Right renal pelvis (tissue), 4 donors: ENCODE results near the gene WSB2. TPM values are rescaled to one million over a fixed set of nuclear protein-coding genes. Genes with fewer than 3 reads are reported as not detected.
"Not testable (repeated sequence)": the region's sequence is repeated elsewhere in the genome, so short reads cannot be mapped to it uniquely, and the experiment has no call there.

Experiments
- DNase-seq, 4 donors: peaks; one replicate each; pipeline ENCODE4 v3.0.0-alpha.2; 2013; ENCODE audit warnings: low read depth in 4 of 4, low spot score in 3 of 4, missing footprints in 1 of 4
- polyA plus RNA-seq, 4 donors: library from polyadenylated mRNA; unstranded; fragments of 120-200 nt; gene quantifications; one replicate each; pipeline ENCODE4 v1.2.1, GENCODE V29; 2013; ENCODE audit not compliant: insufficient read length in 4 of 4

WSB2 gene
- polyA plus RNA-seq, 4 donors, result 49.1 to 56.2 (median 53.9) TPM

- no peak for DNase-seq
Observed at GRCh38 chr12:118036672-118037411, 24.1 kb downstream of the WSB2 start.

- DNase-seq, result no peak
Observed at GRCh38 chr12:118035190-118036041, 25.6 kb downstream of the WSB2 start.

GRCh38 chr12:118034429-118035189 is 26.4 kb downstream of the WSB2 start:
- no peak for DNase-seq

GRCh38 chr12:118033902-118034301 is 27.1 kb downstream of the WSB2 start:
- no peak for DNase-seq

GRCh38 chr12:118033323-118033722 is 27.7 kb downstream of the WSB2 start:
- DNase-seq, result no peak

- no peak for DNase-seq
Observed at GRCh38 chr12:118032188-118032587, 28.8 kb downstream of the WSB2 start.

- no peak for DNase-seq
Observed at GRCh38 chr12:118029166-118029565, 31.8 kb downstream of the WSB2 start.

GRCh38 chr12:118025168-118025567 is 35.8 kb downstream of the WSB2 start:
- no peak for DNase-seq

GRCh38 chr12:118023301-118023860 is 37.6 kb downstream of the WSB2 start:
- no peak for DNase-seq

- no peak for DNase-seq
Observed at GRCh38 chr12:118022728-118023109, 38.3 kb downstream of the WSB2 start.

GRCh38 chr12:118022097-118022727 is 38.8 kb downstream of the WSB2 start:
- DNase-seq, result not testable (repeated sequence)

GRCh38 chr12:118020036-118020435 is 40.9 kb downstream of the WSB2 start:
- no peak for DNase-seq

GRCh38 chr12:118017926-118018325 is 43.1 kb downstream of the WSB2 start:
- DNase-seq, result no peak

- peak; percentile 95 to 97 (median 96) for DNase-seq
Observed at GRCh38 chr12:118016424-118017264, 44.3 kb downstream of the WSB2 start, which contains the start of gene RFC5. Gene RFC5, plus strand, starts transcription at chr12:118016703. Its CDS starts 125 bp downstream, at chr12:118016828.

GRCh38 chr12:118015944-118016343 is 45.0 kb downstream of the WSB2 start:
- DNase-seq, result no peak

- DNase-seq, result no peak
Observed at GRCh38 chr12:118015306-118015705, 45.7 kb downstream of the WSB2 start.

GRCh38 chr12:118013283-118013682 is 47.7 kb downstream of the WSB2 start:
- DNase-seq, result no peak

- no peak for DNase-seq
Observed at GRCh38 chr12:118011961-118012360, 49.0 kb downstream of the WSB2 start.

- DNase-seq, result no peak
Observed at GRCh38 chr12:118011377-118011776, 49.6 kb downstream of the WSB2 start.
